Sigmoid colon (tissue), 4 donors: Measurements from ENCODE around the gene ANKRD2.

ENCODE experiments used
- EP300 ChIP-seq, 4 donors: sonication (generic); formaldehyde crosslinking; IDR thresholded peaks; one replicate each; pipeline ENCODE4 v1.6.1; 2017; ENCODE audit warnings: antibody characterized with exemption in 4 of 4
- POLR2A ChIP-seq, 2 donors: fragments of 450-650 bp; IDR thresholded peaks; one replicate each; pipeline ENCODE4 v1.6.1; 2016; ENCODE audit warnings: antibody characterized with exemption in 2 of 2, mild to moderate bottlenecking in 2 of 2, moderate library complexity in 2 of 2
- TF ChIP-seq, protein P1 (sequence below), 4 experiments: fragments of 450-650 bp in 3 of 4; fragments of 200-600 bp in 1 of 4; IDR thresholded peaks; one replicate each; pipeline ENCODE4 v1.5.1; 2016 to 2019; ENCODE audit warnings: antibody characterized with exemption in 4 of 4, mild to moderate bottlenecking in 3 of 4, moderate library complexity in 2 of 4

DNA sequence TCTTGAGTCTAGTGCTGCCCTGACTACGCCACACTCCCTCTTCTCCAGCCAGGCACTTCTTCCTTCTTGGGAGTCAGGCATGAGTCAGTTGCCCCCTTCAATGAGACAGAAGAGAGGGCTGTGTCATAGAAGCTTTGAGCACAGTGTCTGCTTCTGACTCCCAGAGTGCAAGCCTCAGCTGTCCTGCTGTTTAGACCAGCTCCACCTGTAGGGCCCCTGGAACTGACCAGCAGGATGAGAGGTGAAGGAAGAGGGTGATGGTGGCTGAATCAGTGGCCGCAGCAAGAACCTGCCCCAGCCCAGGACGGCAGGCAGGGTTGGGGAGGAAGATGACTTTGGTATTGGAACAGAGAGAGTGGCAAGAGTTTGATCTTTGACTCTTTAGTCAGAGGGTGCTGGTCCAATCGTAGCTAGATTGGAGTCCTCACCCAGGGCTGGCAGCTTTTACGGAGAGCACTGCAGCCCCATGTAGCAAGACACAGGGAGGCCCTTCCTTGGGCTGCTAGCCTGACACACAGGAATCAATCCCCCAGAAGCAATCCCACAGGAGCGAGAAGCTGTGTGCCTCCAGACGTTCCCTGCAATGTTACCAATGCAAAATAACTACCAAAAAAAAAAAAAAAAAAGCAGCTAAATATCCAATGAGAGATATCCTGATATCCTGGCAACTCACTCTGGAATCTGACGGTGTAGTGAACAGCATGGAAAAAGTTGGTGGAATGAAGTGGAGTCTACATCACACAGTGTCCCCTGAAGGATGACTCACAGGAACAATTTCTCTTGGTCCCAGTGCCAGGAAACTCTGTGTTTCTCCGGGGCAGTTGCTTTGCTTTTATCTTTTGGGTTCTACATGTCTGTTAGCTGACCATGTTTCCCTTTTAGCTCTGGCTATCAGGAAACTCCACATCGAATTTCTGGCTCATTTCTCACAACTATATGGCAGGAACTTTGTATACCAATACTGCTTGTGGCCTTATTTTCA, 23.8 kb downstream of the ANKRD2 start:
- no peak for TF ChIP-seq POLR2A (IDR thresholded peaks at IDR 0.05)
- peak in 3 of 4 donors; percentile 0 to 81 (median 64) for TF ChIP-seq EP300 (IDR thresholded peaks at IDR 0.05)
- TF ChIP-seq, protein P1, sequence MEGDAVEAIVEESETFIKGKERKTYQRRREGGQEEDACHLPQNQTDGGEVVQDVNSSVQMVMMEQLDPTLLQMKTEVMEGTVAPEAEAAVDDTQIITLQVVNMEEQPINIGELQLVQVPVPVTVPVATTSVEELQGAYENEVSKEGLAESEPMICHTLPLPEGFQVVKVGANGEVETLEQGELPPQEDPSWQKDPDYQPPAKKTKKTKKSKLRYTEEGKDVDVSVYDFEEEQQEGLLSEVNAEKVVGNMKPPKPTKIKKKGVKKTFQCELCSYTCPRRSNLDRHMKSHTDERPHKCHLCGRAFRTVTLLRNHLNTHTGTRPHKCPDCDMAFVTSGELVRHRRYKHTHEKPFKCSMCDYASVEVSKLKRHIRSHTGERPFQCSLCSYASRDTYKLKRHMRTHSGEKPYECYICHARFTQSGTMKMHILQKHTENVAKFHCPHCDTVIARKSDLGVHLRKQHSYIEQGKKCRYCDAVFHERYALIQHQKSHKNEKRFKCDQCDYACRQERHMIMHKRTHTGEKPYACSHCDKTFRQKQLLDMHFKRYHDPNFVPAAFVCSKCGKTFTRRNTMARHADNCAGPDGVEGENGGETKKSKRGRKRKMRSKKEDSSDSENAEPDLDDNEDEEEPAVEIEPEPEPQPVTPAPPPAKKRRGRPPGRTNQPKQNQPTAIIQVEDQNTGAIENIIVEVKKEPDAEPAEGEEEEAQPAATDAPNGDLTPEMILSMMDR (IDR thresholded peaks at IDR 0.05): no peak
